ENCODE measurements around the gene MAD1L1. TPM values are rescaled to one million over a fixed set of nuclear protein-coding genes. Genes with fewer than 3 reads are reported as not detected.

MAD1L1 gene
- total and polyA plus RNA-seq, 2 donors (not counting 3 experiments of a cell fraction or from before 2014, with no cell fraction given) = 34.1 to 42.3 TPM

DNA sequence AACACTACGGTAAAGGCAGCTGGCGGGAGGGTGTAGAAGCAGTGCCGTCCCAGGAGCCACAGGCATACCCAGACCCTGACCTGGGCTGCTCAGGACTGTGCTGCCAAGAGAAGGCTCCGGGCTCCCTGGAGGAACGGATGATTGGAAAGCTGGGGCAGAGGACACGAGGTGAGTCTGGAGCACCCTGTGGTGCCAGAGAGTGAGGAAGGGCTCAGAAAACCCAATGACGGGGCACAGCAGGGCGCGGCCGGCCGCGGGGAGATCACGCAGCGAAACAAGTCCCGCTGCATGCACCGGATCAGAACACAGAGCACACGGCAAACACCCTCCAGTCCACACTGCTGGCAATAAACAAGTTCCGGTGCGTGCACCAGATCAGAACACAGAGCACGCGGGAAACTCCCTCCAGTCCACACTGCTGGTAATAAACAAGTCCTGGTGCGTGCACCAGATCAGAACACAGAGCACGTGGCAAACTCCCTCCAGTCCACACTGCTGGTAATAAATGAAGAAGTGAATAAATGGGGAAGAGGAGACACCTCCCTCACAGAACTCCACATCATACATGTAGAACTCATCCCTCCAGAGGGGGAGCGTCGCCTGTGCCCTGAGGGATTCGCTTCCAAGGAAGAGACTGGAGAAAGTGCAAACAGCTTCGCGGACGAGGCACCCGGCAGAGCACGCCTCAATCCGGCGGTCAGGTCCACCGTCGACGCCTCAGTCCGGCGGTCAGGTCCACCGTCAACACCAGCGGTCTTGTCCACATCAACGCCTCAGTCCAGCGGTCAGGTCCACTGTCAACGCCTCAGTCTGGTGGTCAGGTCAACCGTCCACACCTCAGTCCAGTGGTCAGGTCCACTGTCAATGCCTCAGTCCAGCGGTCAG is 265.0 kb downstream of the MAD1L1 start:
- dilution Hi-C loops (cut with MboI; ENCODE audit: extremely low pct_ligation_motif_present, low sequenced_read_pairs) = no loop called here
- Histone ChIP-seq H3K79me2 (ENCODE audit: control insufficient read depth, insufficient read depth, low read length) (no peaks in the 10 kb centered on the region), H3K9me3 (replicated peaks; ENCODE audit: control insufficient read depth, insufficient read depth, low read length) (no peaks in the 10 kb centered on the region), H3K4me2 (ENCODE audit: insufficient read depth, low read length) (no peak overlapping the region), H3K27ac (ENCODE audit: insufficient read depth, low read depth, low read length) (no peak overlapping the region), H4K20me1 (replicated peaks; ENCODE audit: control insufficient read depth, extremely low read depth, insufficient read depth, low read length) (no peaks in the 10 kb centered on the region), H3K27me3 (ENCODE audit: control insufficient read depth in 2 of 2, insufficient read depth in 2 of 2, low read length in 2 of 2) (no peaks in the 10 kb centered on the region), H3K4me3 (replicated peaks in 1 of 3; ENCODE audit: insufficient read depth in 1 of 3, low read depth in 1 of 3, low read length in 3 of 3) (no peak overlapping the region), H2AFZ (ENCODE audit: low read depth, low read length) (no peak overlapping the region), H3K9ac (replicated peaks; ENCODE audit: extremely low read depth, insufficient read depth, low read length) (no peak overlapping the region), H3K9me1 (replicated peaks; ENCODE audit: control insufficient read depth, extremely low read depth, insufficient read depth, low read length) (no peaks in the 10 kb centered on the region), H3K4me1 (ENCODE audit: control insufficient read depth, extremely low read depth, insufficient read depth, low read length) (no peaks in the 10 kb centered on the region), H3K36me3 (ENCODE audit: control insufficient read depth in 2 of 2, extremely low read depth in 1 of 2, insufficient read depth in 2 of 2, low read length in 2 of 2) (no peaks in the 10 kb centered on the region)
- BruUV-seq (replicated peaks) = no TSS peak
- intact Hi-C loops (cut with micrococcal nuclease) = no loop called here
- no peak for DNase-seq (ENCODE audit: low read depth, low spot score)
- no peak for TF ChIP-seq JUN (IDR thresholded peaks at IDR 0.05; ENCODE audit: borderline replicate concordance, insufficient read depth, insufficient read length, low read depth)
- TF ChIP-seq POLR2A (IDR thresholded peaks at IDR 0.05; ENCODE audit: low read depth, low read length) = no peak
- no peak for TF ChIP-seq CTCF (IDR thresholded peaks at IDR 0.05; ENCODE audit: extremely low read depth in 1 of 2, insufficient read depth in 1 of 2, low read depth in 1 of 2, low read length in 2 of 2)
- TF ChIP-seq EZH2 (IDR thresholded peaks at IDR 0.05; ENCODE audit: borderline replicate concordance, low read depth, low read length, severe bottlenecking) = no peak
- no peak for TF ChIP-seq MAX (IDR thresholded peaks at IDR 0.05; ENCODE audit: insufficient read depth, insufficient read length)
- POLR2A ChIA-PET = no interaction called here
- CTCF ChIA-PET = no interaction called here
- FAIRE-seq = no peak
